PC-3 (cell line): Measurements from ENCODE around the gene TEX44.

Experiments
- EZH2 ChIP-seq: fragments of 300-600 bp; sonication (generic); IDR thresholded peaks from one replicate; pipeline ENCODE4 v1.6.1; 2017; ENCODE audit warnings: antibody characterized with exemption, mild to moderate bottlenecking, low read length; ENCODE audit not compliant: unreplicated experiment
- EZH2phosphoT487 ChIP-seq: fragments of 300-600 bp; sonication (generic); IDR thresholded peaks from 2 replicates; pipeline ENCODE4 v1.6.1; 2018; ENCODE audit warnings: mild to moderate bottlenecking, antibody characterized with exemption, low read length, borderline replicate concordance
- TF ChIP-seq, protein P1 (sequence below): fragments of 300-600 bp; sonication (generic); conservative IDR thresholded peaks from 2 replicates; pipeline ENCODE4 v1.5.1; 2017; ENCODE audit warnings: antibody characterized with exemption, low read depth, mild to moderate bottlenecking, low read length

- TF ChIP-seq, protein P1, sequence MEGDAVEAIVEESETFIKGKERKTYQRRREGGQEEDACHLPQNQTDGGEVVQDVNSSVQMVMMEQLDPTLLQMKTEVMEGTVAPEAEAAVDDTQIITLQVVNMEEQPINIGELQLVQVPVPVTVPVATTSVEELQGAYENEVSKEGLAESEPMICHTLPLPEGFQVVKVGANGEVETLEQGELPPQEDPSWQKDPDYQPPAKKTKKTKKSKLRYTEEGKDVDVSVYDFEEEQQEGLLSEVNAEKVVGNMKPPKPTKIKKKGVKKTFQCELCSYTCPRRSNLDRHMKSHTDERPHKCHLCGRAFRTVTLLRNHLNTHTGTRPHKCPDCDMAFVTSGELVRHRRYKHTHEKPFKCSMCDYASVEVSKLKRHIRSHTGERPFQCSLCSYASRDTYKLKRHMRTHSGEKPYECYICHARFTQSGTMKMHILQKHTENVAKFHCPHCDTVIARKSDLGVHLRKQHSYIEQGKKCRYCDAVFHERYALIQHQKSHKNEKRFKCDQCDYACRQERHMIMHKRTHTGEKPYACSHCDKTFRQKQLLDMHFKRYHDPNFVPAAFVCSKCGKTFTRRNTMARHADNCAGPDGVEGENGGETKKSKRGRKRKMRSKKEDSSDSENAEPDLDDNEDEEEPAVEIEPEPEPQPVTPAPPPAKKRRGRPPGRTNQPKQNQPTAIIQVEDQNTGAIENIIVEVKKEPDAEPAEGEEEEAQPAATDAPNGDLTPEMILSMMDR = no peak
- TF ChIP-seq EZH2 (no peak), EZH2phosphoT487 (no peak)
These were observed 28.6 kb downstream of the TEX44 start for GRCh38 chr2:231621051-231621879.
